Osteoblast (primary cell): Measurements from ENCODE around the gene SUCLG1. TPM values are rescaled to one million over a fixed set of nuclear protein-coding genes. Genes with fewer than 3 reads are reported as not detected.

Experiments used
- DNase-seq: peaks from one replicate; pipeline ENCODE4 v3.0.0; 2011; ENCODE audit warnings: low spot score, mixed read lengths; ENCODE audit not compliant: insufficient read length; ENCODE audit errors: missing footprints
- H2AFZ ChIP-seq: 2 replicates; pipeline ENCODE4 v1.6.0; 2011; ENCODE audit warnings: mild to moderate bottlenecking, low read length
- H3K27ac ChIP-seq: 2 replicates; pipeline ENCODE4 v1.5.1; 2011; ENCODE audit warnings: mild to moderate bottlenecking, low read depth, low read length, moderate library complexity
- H3K27me3 ChIP-seq: 2 replicates; pipeline ENCODE4 v1.6.0; 2012; ENCODE audit warnings: mild to moderate bottlenecking, control low read depth, inconsistent platforms, low read length, moderate library complexity; ENCODE audit not compliant: insufficient read depth
- H3K36me3 ChIP-seq: 2 replicates; pipeline ENCODE4 v1.5.1; 2011; ENCODE audit warnings: mild to moderate bottlenecking, low read length, control low read depth, moderate library complexity; ENCODE audit not compliant: insufficient read depth
- H3K4me1 ChIP-seq: 2 replicates; pipeline ENCODE4 v1.5.1; 2011; ENCODE audit warnings: mild to moderate bottlenecking, low read length, control low read depth, moderate library complexity; ENCODE audit not compliant: insufficient read depth
- H3K4me2 ChIP-seq: 2 replicates; pipeline ENCODE4 v1.6.0; 2011; ENCODE audit warnings: mild to moderate bottlenecking, low read length; ENCODE audit not compliant: insufficient read depth
- H3K4me3 ChIP-seq: fragments of 200-600 bp; sonication (generic); 3 replicates; pipeline ENCODE4 v1.5.1; 2012; ENCODE audit warnings: mild to moderate bottlenecking, low read length, inconsistent platforms; ENCODE audit not compliant: insufficient read depth
- H3K79me2 ChIP-seq: 2 replicates; pipeline ENCODE4 v1.6.0; 2012; ENCODE audit warnings: mild to moderate bottlenecking, low read length, control low read depth, inconsistent platforms; ENCODE audit not compliant: insufficient read depth
- H3K9me3 ChIP-seq: 2 replicates; pipeline ENCODE4 v1.5.1; 2011; ENCODE audit warnings: low read depth, low read length, control low read depth
- H4K20me1 ChIP-seq: 2 replicates; pipeline ENCODE4 v1.6.0; 2012; ENCODE audit warnings: mild to moderate bottlenecking, low read length, control low read depth; ENCODE audit not compliant: insufficient read depth
- CTCF ChIP-seq: IDR thresholded peaks from 2 replicates; pipeline ENCODE4 v1.5.1; 2011; ENCODE audit warnings: mild to moderate bottlenecking, low read depth, low read length, moderate library complexity; ENCODE audit errors: extremely low read depth
- total RNA-seq: library from RNA; depleted of rRNA; stranded (reverse); fragments of >200 nt; gene quantifications from 2 replicates; pipeline ENCODE4 v1.2.3, GENCODE V29; 2012

SUCLG1 gene
- total RNA-seq, 1 donor, result 45.2 TPM

- no peak for TF ChIP-seq CTCF
- H3K27ac ChIP-seq, result no peak overlapping the region
- H3K4me3 ChIP-seq, result no peak overlapping the region
- no peak overlapping the region for H2AFZ ChIP-seq
- H3K4me2 ChIP-seq, result no peak overlapping the region
- H3K36me3 ChIP-seq, result no peaks in the 10 kb centered on the region
- peaks cover 56% of the 10 kb centered on the region for H3K79me2 ChIP-seq
- no peaks in the 10 kb centered on the region for H3K4me1 ChIP-seq
- no peaks in the 10 kb centered on the region for H3K9me3 ChIP-seq
- H3K27me3 ChIP-seq, result no peaks in the 10 kb centered on the region
- DNase-seq, result peak; percentile 29
- H4K20me1 ChIP-seq, result peaks cover 18% of the 10 kb centered on the region
Observed at GRCh38 chr2:84449055-84449454, 10.0 kb downstream of the SUCLG1 start.

- no peak overlapping the region for H2AFZ ChIP-seq
- no peaks in the 10 kb centered on the region for H4K20me1 ChIP-seq
- peaks cover 21% of the 10 kb centered on the region for H3K36me3 ChIP-seq
- no peaks in the 10 kb centered on the region for H3K4me1 ChIP-seq
- H3K27ac ChIP-seq, result no peak overlapping the region
- no peaks in the 10 kb centered on the region for H3K27me3 ChIP-seq
- no peak overlapping the region for H3K4me3 ChIP-seq
- no peak for TF ChIP-seq CTCF
- peaks cover 11% of the 10 kb centered on the region for H3K79me2 ChIP-seq
- H3K4me2 ChIP-seq, result no peak overlapping the region
- DNase-seq, result no peak
- no peaks in the 10 kb centered on the region for H3K9me3 ChIP-seq
Observed at GRCh38 chr2:84443477-84443876, 15.6 kb downstream of the SUCLG1 start.

GRCh38 chr2:84442888-84443287 is 16.2 kb downstream of the SUCLG1 start:
- DNase-seq, result no peak
- Histone ChIP-seq H3K9me3 (no peaks in the 10 kb centered on the region), H4K20me1 (no peaks in the 10 kb centered on the region), H3K4me2 (no peak overlapping the region), H3K4me1 (no peaks in the 10 kb centered on the region), H2AFZ (no peak overlapping the region), H3K36me3 (peaks cover 24% of the 10 kb centered on the region), H3K27me3 (no peaks in the 10 kb centered on the region), H3K79me2 (peaks cover 8% of the 10 kb centered on the region), H3K4me3 (no peak overlapping the region), H3K27ac (no peak overlapping the region)
- TF ChIP-seq CTCF, result no peak

GRCh38 chr2:84441505-84441904 is 17.6 kb downstream of the SUCLG1 start:
- H3K4me2 ChIP-seq, result no peak overlapping the region
- peaks cover 8% of the 10 kb centered on the region for H3K79me2 ChIP-seq
- no peak overlapping the region for H3K4me3 ChIP-seq
- no peaks in the 10 kb centered on the region for H3K4me1 ChIP-seq
- no peaks in the 10 kb centered on the region for H3K9me3 ChIP-seq
- no peak overlapping the region for H3K27ac ChIP-seq
- H2AFZ ChIP-seq, result no peak overlapping the region
- H3K36me3 ChIP-seq, result peaks cover 24% of the 10 kb centered on the region
- no peaks in the 10 kb centered on the region for H3K27me3 ChIP-seq
- no peak for TF ChIP-seq CTCF
- H4K20me1 ChIP-seq, result no peaks in the 10 kb centered on the region
- DNase-seq, result no peak
